Measurements from ENCODE around the gene PIK3CD. TPM values are rescaled to one million over a fixed set of nuclear protein-coding genes. Genes with fewer than 3 reads are reported as not detected.

PIK3CD gene
- total and polyA plus RNA-seq, 2 experiments from 2014 or later, result 6.6 to 32.1 TPM

- DNase-seq (ENCODE audit: low spot score), result no peak
- Histone ChIP-seq H3K9me2 (ENCODE audit: insufficient read depth) (peaks cover 5% of the 10 kb centered on the region; the same call in 1 of the 2 replicates), H3K4me1 (ENCODE audit: insufficient read depth) (peaks cover 52% of the 10 kb centered on the region), H2AFZ (no peak overlapping the region), H3K4me3 (no peak overlapping the region), H3K4me2 (peak overlapping the region; percentile 14; the same call in 1 of the 2 replicates), H4K20me1 (replicated peaks; ENCODE audit: insufficient read depth) (peaks cover 20% of the 10 kb centered on the region; the same call in 1 of the 2 replicates), H3F3A (replicated peaks; ENCODE audit: low read depth) (peaks cover 16% of the 10 kb centered on the region; the same call in 1 of the 2 replicates), H3K79me2 (replicated peaks; ENCODE audit: insufficient read depth) (peaks cover 56% of the 10 kb centered on the region), H3K36me3 (ENCODE audit: insufficient read depth) (no peaks in the 10 kb centered on the region), H3K27me3 (ENCODE audit: insufficient read depth) (no peaks in the 10 kb centered on the region), H3K27ac (ENCODE audit: low read depth) (no peak overlapping the region)
- Mint-ChIP-seq H3K36me3 (ENCODE audit: low read depth) (peaks cover 39% of the 10 kb centered on the region), H3K4me1 (peaks cover 55% of the 10 kb centered on the region), H3K4me3 (peak overlapping the region; percentile 14; the same call in 1 of the 3 replicates), H3K9me3 (peaks cover 5% of the 10 kb centered on the region; the same call in 2 of the 3 replicates), H3K27ac (no peak overlapping the region; the same call in 1 of the 2 replicates), H3K27me3 (ENCODE audit: insufficient read depth, low read depth, poor library complexity) (peaks cover 2% of the 10 kb centered on the region)
- no peak for TF ChIP-seq ZNF114 (CRISPR knock-in tag; IDR thresholded peaks at IDR 0.05)
- no peak for TF ChIP-seq EZH2 (IDR thresholded peaks at IDR 0.05; ENCODE audit: low read depth, unreplicated experiment)
- no peak for TF ChIP-seq ZNF331 (CRISPR knock-in tag; IDR thresholded peaks at IDR 0.05; ENCODE audit: low read depth)
- no peak for TF ChIP-seq ZNF462 (CRISPR knock-in tag; IDR thresholded peaks at IDR 0.05)
- TF ChIP-seq ETS1 (IDR thresholded peaks at IDR 0.05), result no peak
- no peak for TF ChIP-seq EZH2phosphoT487 (IDR thresholded peaks at IDR 0.05; ENCODE audit: unreplicated experiment)
- no peak for TF ChIP-seq JUNB (IDR thresholded peaks at IDR 0.05; ENCODE audit: unreplicated experiment)
- TF ChIP-seq CREB1 (CRISPR knock-in tag; IDR thresholded peaks at IDR 0.05; ENCODE audit: low read depth), result no peak
- TF ChIP-seq STAT1 (IDR thresholded peaks at IDR 0.05; ENCODE audit: unreplicated experiment), result no peak
- TF ChIP-seq NANOG (IDR thresholded peaks at IDR 0.05; ENCODE audit: borderline replicate concordance), result no peak
- TF ChIP-seq POLR2AphosphoS5 (IDR thresholded peaks at IDR 0.05; ENCODE audit: low read depth), result no peak
- TF ChIP-seq REST (IDR thresholded peaks at IDR 0.05; ENCODE audit: unreplicated experiment), result no peak
- no peak for TF ChIP-seq CTCF (conservative IDR thresholded peaks at IDR 0.05; ENCODE audit: low read depth in 2 of 2)
- no peak for ATAC-seq
Observed at GRCh38 chr1:9759939-9760338, 108.4 kb downstream of the PIK3CD start.
